Peyer's patch (tissue), 4 donors: ENCODE data around the gene LENG9. TPM values are rescaled to one million over a fixed set of nuclear protein-coding genes. Genes with fewer than 3 reads are reported as not detected.
"Not testable (repeated sequence)": the region's sequence is repeated elsewhere in the genome, so short reads cannot be mapped to it uniquely, and the experiment has no call there.

ENCODE experiments used
- DNase-seq, 3 donors: peaks; one replicate each; pipeline ENCODE4 v3.0.0-alpha.2; 2017 to 2019
- H3K27ac ChIP-seq, 4 donors: fragments of 200-600 bp; sonication (generic); one replicate each; pipeline ENCODE4 v1.5.1; 2016 to 2019
- H3K27me3 ChIP-seq, 2 donors: fragments of 200-600 bp; sonication (generic); one replicate each; pipeline ENCODE4 v1.5.1; 2019
- H3K36me3 ChIP-seq, 3 donors: fragments of 200-600 bp; sonication (generic); one replicate each; pipeline ENCODE4 v1.5.1; 2016 to 2019
- H3K4me1 ChIP-seq, 4 donors: fragments of 200-600 bp; sonication (generic); one replicate each; pipeline ENCODE4 v1.5.1; 2016 to 2019
- H3K4me3 ChIP-seq, 4 donors: fragments of 200-600 bp; sonication (generic); 1 replicate in 3 of 4; 2 replicates in 1 of 4; pipeline ENCODE4 v1.5.1; 2016 to 2019; ENCODE audit warnings: mild to moderate bottlenecking in 1 of 4
- H3K9me3 ChIP-seq, 4 donors: fragments of 200-600 bp; sonication (generic); one replicate each; pipeline ENCODE4 v1.5.1; 2016 to 2019; ENCODE audit warnings: mild to moderate bottlenecking in 1 of 4
- POLR2A ChIP-seq, 2 donors: fragments of 450-650 bp; IDR thresholded peaks; one replicate each; pipeline ENCODE4 v1.5.1; 2017; ENCODE audit warnings: antibody characterized with exemption in 2 of 2, mild to moderate bottlenecking in 2 of 2, moderate library complexity in 2 of 2
- total RNA-seq, 4 donors: library from RNA; depleted of rRNA; stranded (reverse); fragments of >200 nt; gene quantifications; one replicate each; pipeline ENCODE4 v1.1.0, GENCODE V29; 2016
- TF ChIP-seq, protein P1 (sequence below), 6 experiments: fragments of 450-650 bp in 4 of 6; fragments of 200-600 bp in 2 of 6; sonication (generic) in 1 of 6; IDR thresholded peaks; one replicate each; pipeline ENCODE4 v1.5.1; 2017 to 2019; ENCODE audit warnings: antibody characterized with exemption in 6 of 6, mild to moderate bottlenecking in 3 of 6, moderate library complexity in 1 of 6

The LENG9 gene
- total RNA-seq, 4 donors from 2014 or later: 11.0 to 18.9 (median 15.8) TPM

DNA sequence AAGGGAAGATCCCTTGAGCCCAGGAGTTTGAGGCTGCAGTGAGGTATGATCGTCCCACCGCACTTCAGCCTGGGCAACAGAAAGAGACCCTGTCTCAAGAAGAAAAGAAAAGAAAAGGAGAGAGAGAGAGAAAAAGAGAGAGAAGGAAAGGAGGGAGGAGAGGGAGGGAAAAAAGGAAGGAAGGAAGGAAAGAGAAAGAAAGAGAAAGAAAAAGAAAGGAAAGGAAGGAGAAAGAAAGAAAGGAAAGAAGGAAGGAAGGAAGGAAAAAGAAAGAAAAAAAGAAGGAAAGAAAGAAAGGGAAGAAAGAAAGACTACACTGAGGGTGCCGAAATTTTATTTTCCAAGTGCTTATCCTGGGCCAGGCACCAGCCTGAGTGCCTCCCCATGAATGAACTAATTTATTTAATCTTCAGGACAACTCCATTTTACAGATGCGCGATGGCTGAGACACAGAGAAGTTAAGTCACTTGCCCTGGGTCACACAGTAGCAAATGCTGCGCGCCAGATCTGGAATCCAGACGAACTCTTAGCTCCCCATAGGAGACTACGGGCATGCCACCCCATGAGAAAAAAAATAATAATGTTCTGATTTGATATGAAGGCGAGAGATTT, 6.8 kb upstream of the LENG9 start:
- Histone ChIP-seq H3K27ac (peak overlapping the region; percentile 66 to 99 (median 89)), H3K4me1 (peaks cover 0 to 33% (median 0%) of the 10 kb centered on the region in 4 donors), H3K4me3 (peak overlapping the region in 3 of 4 donors; percentile 35 to 71 (median 59)), H3K36me3 (no peaks in the 10 kb centered on the region), H3K27me3 (no peaks in the 10 kb centered on the region), H3K9me3 (peaks cover 0 to 3% (median 0%) of the 10 kb centered on the region in 4 donors)
- no peak for TF ChIP-seq POLR2A (IDR thresholded peaks at IDR 0.05)
- TF ChIP-seq, protein P1, sequence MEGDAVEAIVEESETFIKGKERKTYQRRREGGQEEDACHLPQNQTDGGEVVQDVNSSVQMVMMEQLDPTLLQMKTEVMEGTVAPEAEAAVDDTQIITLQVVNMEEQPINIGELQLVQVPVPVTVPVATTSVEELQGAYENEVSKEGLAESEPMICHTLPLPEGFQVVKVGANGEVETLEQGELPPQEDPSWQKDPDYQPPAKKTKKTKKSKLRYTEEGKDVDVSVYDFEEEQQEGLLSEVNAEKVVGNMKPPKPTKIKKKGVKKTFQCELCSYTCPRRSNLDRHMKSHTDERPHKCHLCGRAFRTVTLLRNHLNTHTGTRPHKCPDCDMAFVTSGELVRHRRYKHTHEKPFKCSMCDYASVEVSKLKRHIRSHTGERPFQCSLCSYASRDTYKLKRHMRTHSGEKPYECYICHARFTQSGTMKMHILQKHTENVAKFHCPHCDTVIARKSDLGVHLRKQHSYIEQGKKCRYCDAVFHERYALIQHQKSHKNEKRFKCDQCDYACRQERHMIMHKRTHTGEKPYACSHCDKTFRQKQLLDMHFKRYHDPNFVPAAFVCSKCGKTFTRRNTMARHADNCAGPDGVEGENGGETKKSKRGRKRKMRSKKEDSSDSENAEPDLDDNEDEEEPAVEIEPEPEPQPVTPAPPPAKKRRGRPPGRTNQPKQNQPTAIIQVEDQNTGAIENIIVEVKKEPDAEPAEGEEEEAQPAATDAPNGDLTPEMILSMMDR (IDR thresholded peaks at IDR 0.05): no peak
- no peak for DNase-seq

DNA sequence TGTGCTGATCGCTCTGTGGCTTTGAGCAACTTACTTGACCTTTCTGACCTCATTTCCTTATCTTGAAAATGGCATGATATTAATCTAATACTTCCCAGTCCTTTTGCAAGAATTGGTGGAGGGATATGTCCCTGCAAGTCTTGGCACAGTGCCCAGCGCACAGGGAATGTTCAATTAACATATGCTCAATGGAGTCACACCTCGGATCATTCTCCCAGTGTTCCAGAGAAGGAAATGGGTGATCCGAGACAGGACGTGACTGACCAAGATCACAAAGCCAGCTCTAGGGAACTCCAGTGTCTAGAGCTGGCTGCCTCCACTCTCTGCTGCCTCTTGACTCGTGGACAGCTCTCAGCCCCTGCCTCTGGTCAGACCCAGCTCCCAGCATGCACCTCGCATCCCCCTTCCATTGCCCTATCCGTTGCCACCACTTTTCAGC, 5.9 kb upstream of the LENG9 start:
- Histone ChIP-seq H3K36me3 (no peaks in the 10 kb centered on the region), H3K4me3 (peak overlapping the region in 2 of 4 donors; percentile 8 to 59), H3K27ac (peak overlapping the region in 3 of 4 donors; percentile 82 to 99 (median 88)), H3K9me3 (peaks cover 0 to 3% (median 0%) of the 10 kb centered on the region in 4 donors), H3K27me3 (no peaks in the 10 kb centered on the region), H3K4me1 (peaks cover 0 to 34% (median 0%) of the 10 kb centered on the region in 4 donors)
- TF ChIP-seq, protein P1 (IDR thresholded peaks at IDR 0.05): no peak
- peak; percentile 52 to 80 for TF ChIP-seq POLR2A (IDR thresholded peaks at IDR 0.05)
- peak in 2 of 3 donors; percentile 86 to 87 for DNase-seq

DNA sequence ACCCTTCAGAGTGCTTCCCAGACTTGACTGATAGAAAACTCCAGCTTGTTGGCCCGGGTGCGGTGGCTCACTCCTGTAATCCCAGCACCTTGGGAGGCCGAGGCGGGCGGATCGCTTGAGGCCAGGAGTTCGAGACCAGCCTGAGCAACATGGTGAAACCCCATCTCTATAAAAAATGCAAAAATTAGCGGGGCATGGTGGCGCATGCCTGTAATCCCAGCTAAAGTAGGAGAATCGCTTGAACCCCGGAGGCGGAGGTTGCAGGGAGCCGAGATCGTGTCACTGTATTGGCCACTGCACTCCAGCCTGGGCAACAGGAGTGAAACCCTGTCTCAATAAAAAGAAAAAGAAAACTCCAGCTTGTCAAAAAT, 2.5 kb upstream of the LENG9 start:
- not testable (repeated sequence) for H3K27me3 ChIP-seq, DNase-seq, H3K36me3 ChIP-seq, H3K9me3 ChIP-seq, H3K4me3 ChIP-seq
- peak overlapping the region in 2 of 4 donors; percentile 99 to 100 for H3K27ac ChIP-seq
- peaks cover 3 to 47% (median 14%) of the 10 kb centered on the region in 4 donors for H3K4me1 ChIP-seq

DNA sequence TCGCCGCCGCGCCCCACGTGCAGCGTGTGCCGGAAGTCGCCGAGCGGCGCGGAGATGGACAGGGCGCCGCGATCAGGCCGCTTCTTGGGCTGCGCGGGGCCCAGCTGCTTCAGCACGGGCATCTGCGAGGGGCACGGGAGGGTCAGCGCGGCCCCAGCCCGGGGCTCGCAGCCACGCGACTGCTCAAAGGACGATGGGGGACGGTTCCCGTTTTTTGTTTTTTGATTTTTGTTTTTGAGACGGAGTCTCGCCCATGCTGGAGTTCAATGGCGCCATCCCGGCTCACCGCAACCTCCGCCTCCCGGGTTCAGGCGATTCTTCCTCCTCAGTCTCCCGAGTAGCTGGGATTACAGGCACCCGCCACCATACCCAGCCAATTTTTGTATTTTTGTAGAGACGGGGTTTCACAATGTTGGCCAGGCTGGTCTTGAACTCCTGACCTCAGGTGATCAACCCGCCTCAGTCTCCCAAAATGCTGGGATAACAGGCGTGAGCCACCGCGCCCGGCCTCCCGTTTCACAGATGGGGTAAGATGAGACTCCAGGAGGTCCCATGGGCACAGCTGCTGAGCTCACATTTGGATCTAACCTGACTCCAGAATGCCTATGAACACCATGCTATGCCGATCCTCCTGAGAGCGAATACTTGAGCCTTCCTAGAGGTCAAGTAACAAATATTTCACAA, 2.0 kb upstream of the LENG9 start:
- H3K4me1 ChIP-seq: peaks cover 3 to 52% (median 14%) of the 10 kb centered on the region in 4 donors
- peak overlapping the region in 3 of 4 donors; percentile 96 to 100 (median 99) for H3K27ac ChIP-seq
- no peaks in the 10 kb centered on the region for H3K27me3 ChIP-seq
- DNase-seq: no peak
- peaks cover 0 to 3% (median 0%) of the 10 kb centered on the region in 4 donors for H3K9me3 ChIP-seq
- H3K36me3 ChIP-seq: peaks cover 0 to 15% (median 0%) of the 10 kb centered on the region in 3 donors
- peak overlapping the region in 2 of 4 donors; percentile 65 to 78 for H3K4me3 ChIP-seq
- TF ChIP-seq, protein P1 (IDR thresholded peaks at IDR 0.05): no peak
- no peak for TF ChIP-seq POLR2A (IDR thresholded peaks at IDR 0.05)

DNA sequence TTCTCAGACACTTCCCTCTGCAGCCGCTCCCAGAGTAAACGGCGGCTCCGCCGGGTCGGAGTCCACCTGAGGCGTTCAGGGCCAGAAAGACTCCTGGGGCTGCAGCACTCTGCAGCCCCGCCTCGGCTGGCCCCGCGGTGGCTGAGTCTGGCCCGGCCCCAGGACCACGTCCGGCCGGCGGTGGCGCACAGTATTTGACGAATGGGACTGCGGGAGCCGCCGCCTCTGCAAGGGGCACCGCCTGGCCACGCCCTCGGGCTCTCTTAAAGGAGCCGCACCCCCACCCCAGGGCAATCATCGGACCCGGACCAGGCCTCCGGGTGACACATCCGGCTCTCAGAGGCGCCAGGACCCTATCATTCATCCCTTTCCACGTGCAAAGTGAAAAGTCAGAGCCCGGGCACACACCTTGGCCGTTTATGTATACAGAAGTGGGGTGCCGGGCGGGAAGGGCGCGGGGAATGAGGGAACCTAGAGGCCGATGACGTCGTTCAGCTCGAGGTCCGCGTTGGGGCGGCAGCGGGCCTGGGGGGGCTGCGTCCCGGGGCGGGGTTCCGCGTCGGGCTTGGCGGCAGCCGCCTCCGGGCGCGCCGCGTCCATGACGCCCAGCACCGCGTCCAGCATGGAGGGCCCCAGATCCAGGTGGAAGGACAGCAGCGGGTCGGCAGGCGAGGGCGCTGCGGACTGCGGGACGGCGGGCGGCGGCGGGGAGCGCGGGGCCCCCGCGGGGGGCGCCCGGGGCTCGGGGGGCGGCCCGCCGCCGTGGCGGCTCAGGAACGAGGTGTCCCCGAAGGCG, 1.2 kb upstream of the LENG9 start:
- Histone ChIP-seq H3K36me3 (peaks cover 0 to 22% (median 0%) of the 10 kb centered on the region in 3 donors), H3K4me1 (peaks cover 3 to 57% (median 14%) of the 10 kb centered on the region in 4 donors), H3K27ac (peak overlapping the region; percentile 95 to 100 (median 98)), H3K9me3 (peaks cover 0 to 3% (median 0%) of the 10 kb centered on the region in 4 donors), H3K4me3 (peak overlapping the region; percentile 61 to 78 (median 70)), H3K27me3 (no peaks in the 10 kb centered on the region)
- peak; percentile 47 to 75 for TF ChIP-seq POLR2A (IDR thresholded peaks at IDR 0.05)
- TF ChIP-seq, protein P1 (IDR thresholded peaks at IDR 0.05): peak in 3 of 6 experiments; percentile 16 to 41 (median 30)
- DNase-seq: peak; percentile 89 to 97 (median 96)
